Transverse colon (tissue), 4 donors: Measurements from ENCODE around the gene LAMC2. TPM values are rescaled to one million over a fixed set of nuclear protein-coding genes. Genes with fewer than 3 reads are reported as not detected.

ENCODE experiments used
- DNase-seq: peaks from one replicate; pipeline ENCODE4 v3.0.0-alpha.2; 2019
- H3K27ac ChIP-seq, 4 donors: fragments of 200-600 bp; sonication (generic); 2 replicates each; pipeline ENCODE4 v1.5.1; 2016 to 2018; ENCODE audit warnings: inconsistent platforms in 4 of 4
- H3K27me3 ChIP-seq: fragments of 200-600 bp; sonication (generic); 2 replicates; pipeline ENCODE4 v1.5.1; 2017; ENCODE audit warnings: inconsistent platforms
- H3K36me3 ChIP-seq, 4 donors: fragments of 200-600 bp; sonication (generic); 2 replicates each; pipeline ENCODE4 v1.5.1; 2017 to 2019; ENCODE audit warnings: inconsistent platforms in 4 of 4
- H3K4me1 ChIP-seq, 4 donors: fragments of 200-600 bp; sonication (generic); 2 replicates each; pipeline ENCODE4 v1.5.1; 2017 to 2020; ENCODE audit warnings: inconsistent platforms in 4 of 4
- H3K4me3 ChIP-seq, 4 donors: fragments of 200-600 bp; sonication (generic); 1 replicate in 1 of 4; 2 replicates in 3 of 4; pipeline versions ENCODE4 v1.5.1 to v1.6.1; 2017 to 2019; ENCODE audit warnings: inconsistent platforms in 4 of 4
- H3K9me3 ChIP-seq, 2 donors: fragments of 200-600 bp; sonication (generic); 2 replicates each; pipeline ENCODE4 v1.5.1; 2017 to 2019; ENCODE audit warnings: inconsistent platforms in 2 of 2
- CTCF ChIP-seq, 5 experiments: fragments of 200-600 bp in 3 of 5; fragments of 450-650 bp in 2 of 5; sonication (generic) in 3 of 5; IDR thresholded peaks; 1 replicate in 2 of 5; 2 replicates in 3 of 5; pipeline ENCODE4 v1.5.1; 2016 to 2017; ENCODE audit warnings: antibody characterized with exemption in 5 of 5, inconsistent platforms in 3 of 5, mild to moderate bottlenecking in 2 of 5, moderate library complexity in 1 of 5
- EP300 ChIP-seq: sonication (generic); formaldehyde crosslinking; IDR thresholded peaks from one replicate; pipeline ENCODE4 v1.6.1; 2017; ENCODE audit warnings: antibody characterized with exemption, low read depth
- POLR2A ChIP-seq: fragments of 450-650 bp; IDR thresholded peaks from one replicate; pipeline ENCODE4 v1.6.1; 2016; ENCODE audit warnings: antibody characterized with exemption, mild to moderate bottlenecking, moderate library complexity
- POLR2AphosphoS5 ChIP-seq, 3 donors: sonication (generic); formaldehyde crosslinking; IDR thresholded peaks; one replicate each; pipeline ENCODE4 v1.6.1; 2016; ENCODE audit warnings: antibody characterized with exemption in 3 of 3
- WGBS, 2 donors: methylation state at CpG; one replicate each; pipeline ENCODE4 v1.1.5; 2018; ENCODE audit warnings: low coverage in 1 of 2; 5-methylcytosine and 5-hydroxymethylcytosine counted together
- in situ Hi-C, 4 donors: fragments of 200-750 bp; cut with MboI; loops; one replicate each; pipeline versions ENCODE4 v1.15.0 to v1.15.1; 2017; ENCODE audit warnings: low sequenced_read_pairs in 3 of 4, low pct_ligation_motif_present in 1 of 4, low pct_unique_long_range_greater_than_20kb in 1 of 4
- intact Hi-C: fragments of 100-400 bp; cut with DNase I; formaldehyde crosslinking; loops from one replicate; pipeline ENCODE4 v1.15.1; 2023; ENCODE audit warnings: low total_unique reads
- total RNA-seq, 4 donors: library from RNA; depleted of rRNA; stranded (reverse); fragments of >200 nt; gene quantifications; one replicate each; pipeline ENCODE4 v1.1.0, GENCODE V29; 2016

LAMC2 gene
- total RNA-seq, 4 donors from 2014 or later = 9.7 to 25.9 (median 16.1) TPM

GRCh38 chr1:183214021-183214970 lies 28.2 kb downstream of the LAMC2 start:
- Histone ChIP-seq H3K4me3 (no peak overlapping the region), H3K4me1 (peaks cover 14 to 18% (median 17%) of the 10 kb centered on the region in 4 donors), H3K9me3 (no peaks in the 10 kb centered on the region), H3K36me3 (no peaks in the 10 kb centered on the region), H3K27me3 (no peaks in the 10 kb centered on the region), H3K27ac (no peak overlapping the region)
- TF ChIP-seq POLR2A (no peak), CTCF (IDR thresholded peaks at IDR 0.05) (no peak), EP300 (no peak), POLR2AphosphoS5 (IDR thresholded peaks at IDR 0.05) (no peak)
- DNase-seq = no peak
- intact Hi-C loops (loop anchor here (10.0 kb wide), 1 partner anchor 189 kb away; the partner anchor contains the start of gene LAMC1), in situ Hi-C loops (no loop called here)
- 80 to 91% methylated on average over 4 to 5 of the region's 5 CpGs for WGBS, 2 donors

GRCh38 chr1:183215076-183215720 lies 29.1 kb downstream of the LAMC2 start:
- no peak for DNase-seq
- Histone ChIP-seq H3K4me1 (peaks cover 14 to 21% (median 17%) of the 10 kb centered on the region in 4 donors), H3K27me3 (no peaks in the 10 kb centered on the region), H3K9me3 (no peaks in the 10 kb centered on the region), H3K27ac (no peak overlapping the region), H3K4me3 (no peak overlapping the region), H3K36me3 (no peaks in the 10 kb centered on the region)
- in situ Hi-C loops (no loop called here), intact Hi-C loops (loop anchor here (10.0 kb wide), 1 partner anchor 190 kb away; the partner anchor contains the start of gene LAMC1)
- WGBS, 2 donors = 92 to 100% methylated on average over 8 to 13 of the region's 13 CpGs
- TF ChIP-seq POLR2AphosphoS5 (IDR thresholded peaks at IDR 0.05) = no peak
- TF ChIP-seq CTCF (IDR thresholded peaks at IDR 0.05) = no peak
- no peak for TF ChIP-seq EP300
- TF ChIP-seq POLR2A = no peak

- no peak for DNase-seq
- Histone ChIP-seq H3K27ac (no peak overlapping the region), H3K36me3 (no peaks in the 10 kb centered on the region), H3K4me1 (peaks cover 14 to 21% (median 17%) of the 10 kb centered on the region in 4 donors), H3K9me3 (no peaks in the 10 kb centered on the region), H3K4me3 (no peak overlapping the region), H3K27me3 (no peaks in the 10 kb centered on the region)
- WGBS, 2 donors = 95 to 100% methylated on average over 1 to 4 of the region's 4 CpGs
- no peak for TF ChIP-seq EP300
- TF ChIP-seq POLR2AphosphoS5 (IDR thresholded peaks at IDR 0.05) = no peak
- TF ChIP-seq POLR2A = no peak
- no peak for TF ChIP-seq CTCF (IDR thresholded peaks at IDR 0.05)
- intact Hi-C loops = loop anchor here (10.0 kb wide), 1 partner anchor 191 kb away; the partner anchor contains the start of gene LAMC1
- in situ Hi-C loops = no loop called here
Observed at GRCh38 chr1:183215936-183216335, 29.9 kb downstream of the LAMC2 start.

DNA sequence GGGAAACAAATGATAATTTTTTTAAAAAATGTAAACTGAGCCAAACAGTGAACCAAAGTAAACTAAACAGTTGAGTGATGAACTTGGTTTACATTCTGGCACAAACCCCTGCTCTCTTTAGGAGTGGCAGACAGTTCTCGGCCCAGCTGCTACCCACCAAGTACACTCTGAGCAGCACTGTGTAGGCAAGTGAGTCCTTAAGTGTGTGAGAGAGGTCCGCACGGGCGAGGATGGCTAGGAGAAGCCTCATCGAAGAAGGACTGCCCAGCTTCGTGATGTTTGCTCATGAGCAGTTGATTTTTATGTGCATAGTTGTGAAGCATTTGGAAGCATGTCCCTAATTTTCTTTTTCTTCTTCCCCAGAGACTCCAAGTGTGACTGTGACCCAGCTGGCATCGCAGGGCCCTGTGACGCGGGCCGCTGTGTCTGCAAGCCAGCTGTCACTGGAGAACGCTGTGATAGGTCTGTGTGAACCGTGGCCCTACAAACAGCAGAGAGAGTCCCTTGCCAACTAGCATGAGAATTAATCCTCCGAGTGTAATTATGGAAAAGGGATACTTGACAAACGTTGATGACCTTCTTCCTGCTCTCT lies 32.1 kb downstream of the LAMC2 start:
- H3K4me3 ChIP-seq = no peak overlapping the region
- H3K27me3 ChIP-seq = no peaks in the 10 kb centered on the region
- no peaks in the 10 kb centered on the region for H3K36me3 ChIP-seq
- H3K9me3 ChIP-seq = no peaks in the 10 kb centered on the region
- in situ Hi-C loops (no loop called here), intact Hi-C loops (loop anchor here (10.0 kb wide), 1 partner anchor 193 kb away; the partner anchor contains the start of gene LAMC1)
- no peak for DNase-seq
- WGBS, 2 donors = 46 to 62% methylated on average over 3 to 14 of the region's 14 CpGs
- peaks cover 14 to 21% (median 17%) of the 10 kb centered on the region in 4 donors for H3K4me1 ChIP-seq
- peak overlapping the region; percentile 60 to 80 (median 74) for H3K27ac ChIP-seq
- TF ChIP-seq POLR2AphosphoS5 (IDR thresholded peaks at IDR 0.05) = no peak
- no peak for TF ChIP-seq POLR2A
- TF ChIP-seq CTCF (IDR thresholded peaks at IDR 0.05) = no peak
- TF ChIP-seq EP300 = no peak
